Suprapubic skin (tissue), 4 donors: ENCODE measurements around the gene NUP42.

Source experiments
- POLR2A ChIP-seq, 2 donors: fragments of 450-650 bp; IDR thresholded peaks; one replicate each; pipeline ENCODE4 v1.6.1; 2017; ENCODE audit warnings: antibody characterized with exemption in 2 of 2, mild to moderate bottlenecking in 2 of 2, moderate library complexity in 2 of 2
- POLR2AphosphoS5 ChIP-seq, 3 donors: sonication (generic); formaldehyde crosslinking; IDR thresholded peaks; one replicate each; pipeline ENCODE4 v1.6.1; 2017; ENCODE audit warnings: antibody characterized with exemption in 3 of 3
- TF ChIP-seq, protein P1 (sequence below), 2 donors: fragments of 200-600 bp in 1 of 2; fragments of 450-650 bp in 1 of 2; sonication (generic) in 1 of 2; IDR thresholded peaks; one replicate each; pipeline ENCODE4 v1.5.1; 2016 to 2019; ENCODE audit warnings: antibody characterized with exemption in 2 of 2, mild to moderate bottlenecking in 1 of 2, moderate library complexity in 1 of 2

GRCh38 chr7:23234569-23235296 is 52.9 kb downstream of the NUP42 start:
- TF ChIP-seq, protein P1, sequence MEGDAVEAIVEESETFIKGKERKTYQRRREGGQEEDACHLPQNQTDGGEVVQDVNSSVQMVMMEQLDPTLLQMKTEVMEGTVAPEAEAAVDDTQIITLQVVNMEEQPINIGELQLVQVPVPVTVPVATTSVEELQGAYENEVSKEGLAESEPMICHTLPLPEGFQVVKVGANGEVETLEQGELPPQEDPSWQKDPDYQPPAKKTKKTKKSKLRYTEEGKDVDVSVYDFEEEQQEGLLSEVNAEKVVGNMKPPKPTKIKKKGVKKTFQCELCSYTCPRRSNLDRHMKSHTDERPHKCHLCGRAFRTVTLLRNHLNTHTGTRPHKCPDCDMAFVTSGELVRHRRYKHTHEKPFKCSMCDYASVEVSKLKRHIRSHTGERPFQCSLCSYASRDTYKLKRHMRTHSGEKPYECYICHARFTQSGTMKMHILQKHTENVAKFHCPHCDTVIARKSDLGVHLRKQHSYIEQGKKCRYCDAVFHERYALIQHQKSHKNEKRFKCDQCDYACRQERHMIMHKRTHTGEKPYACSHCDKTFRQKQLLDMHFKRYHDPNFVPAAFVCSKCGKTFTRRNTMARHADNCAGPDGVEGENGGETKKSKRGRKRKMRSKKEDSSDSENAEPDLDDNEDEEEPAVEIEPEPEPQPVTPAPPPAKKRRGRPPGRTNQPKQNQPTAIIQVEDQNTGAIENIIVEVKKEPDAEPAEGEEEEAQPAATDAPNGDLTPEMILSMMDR (IDR thresholded peaks at IDR 0.05) = no peak
- TF ChIP-seq POLR2A (IDR thresholded peaks at IDR 0.05) (no peak), POLR2AphosphoS5 (IDR thresholded peaks at IDR 0.05) (no peak)
